GM10847 (cell line): ENCODE results near the gene TRPC4AP.

Source experiments
- POLR2A ChIP-seq: IDR thresholded peaks from 2 replicates; pipeline ENCODE4 v1.6.1; 2011; ENCODE audit not compliant: insufficient read length; ENCODE audit errors: extremely low read depth

TRPC4AP gene

GRCh38 chr20:35079472-35080347 is 12.9 kb downstream of the TRPC4AP start:
- no peak for TF ChIP-seq POLR2A

- TF ChIP-seq POLR2A = no peak
Measured at GRCh38 chr20:35077872-35078271, 14.7 kb downstream of the TRPC4AP start.

- TF ChIP-seq POLR2A = no peak
Measured at GRCh38 chr20:35077341-35077740, 15.3 kb downstream of the TRPC4AP start.

GRCh38 chr20:35066194-35066593 is 26.4 kb downstream of the TRPC4AP start:
- no peak for TF ChIP-seq POLR2A

DNA sequence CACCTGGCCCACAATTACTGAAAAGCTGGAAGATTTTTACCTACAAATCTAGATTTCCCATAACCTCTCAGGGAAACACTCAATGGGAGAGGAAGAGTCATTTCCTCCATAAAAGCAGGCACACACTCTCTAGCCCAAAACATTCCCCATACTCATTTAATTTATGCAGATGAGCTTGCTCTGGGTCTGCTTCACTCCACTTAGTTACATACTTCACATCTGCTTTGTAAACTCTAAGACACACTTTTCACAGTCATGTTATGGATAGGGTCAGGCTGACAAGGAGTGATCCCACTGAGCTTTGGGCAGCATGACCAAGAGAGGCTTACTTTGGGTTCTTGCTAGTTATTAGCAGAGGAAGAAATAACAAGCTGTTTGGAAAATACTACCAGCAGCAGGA is 27.4 kb downstream of the TRPC4AP start:
- no peak for TF ChIP-seq POLR2A

DNA sequence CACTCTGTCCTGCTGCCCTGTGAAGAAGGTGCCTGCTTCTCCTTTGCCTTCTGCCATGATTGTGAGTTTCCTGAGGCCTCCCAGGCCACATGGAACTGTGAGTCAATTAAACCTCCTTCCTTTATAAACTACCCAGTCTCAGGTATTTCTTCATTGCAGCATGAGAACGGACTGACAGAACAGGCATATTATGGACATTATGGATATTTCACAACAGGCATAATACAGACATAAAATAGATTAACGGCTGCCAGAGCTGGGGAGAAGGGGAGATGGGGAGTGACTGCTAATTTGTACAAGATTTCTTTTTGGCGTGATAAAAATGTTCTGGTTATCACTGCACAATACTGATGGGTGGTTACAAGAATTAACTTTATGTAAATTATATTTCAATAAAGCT is 29.4 kb downstream of the TRPC4AP start:
- no peak for TF ChIP-seq POLR2A

- no peak for TF ChIP-seq POLR2A
Measured at GRCh38 chr20:35062478-35062877, 30.1 kb downstream of the TRPC4AP start.

GRCh38 chr20:35060168-35060567 is 32.4 kb downstream of the TRPC4AP start:
- TF ChIP-seq POLR2A = no peak

DNA sequence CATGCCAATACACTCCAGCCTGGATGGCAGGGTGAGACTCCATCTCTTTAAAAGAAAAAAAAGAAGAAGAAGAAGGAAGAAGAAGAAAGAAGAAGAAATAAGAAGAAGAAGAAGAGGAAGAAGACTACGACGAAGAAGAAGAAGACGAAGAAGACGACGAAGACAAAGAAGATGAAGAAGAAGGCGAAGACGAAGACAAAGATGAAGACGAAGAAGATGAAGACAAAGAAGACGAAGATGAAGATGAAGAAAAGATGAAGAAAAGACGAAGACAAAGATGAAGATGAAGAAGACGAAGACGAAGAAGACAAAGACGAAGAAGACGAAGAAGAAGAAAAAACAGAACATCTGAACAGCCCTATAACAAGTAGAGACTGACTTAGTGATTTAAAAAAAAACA is 33.0 kb downstream of the TRPC4AP start:
- TF ChIP-seq POLR2A = no peak

GRCh38 chr20:35059110-35059509 is 33.5 kb downstream of the TRPC4AP start:
- no peak for TF ChIP-seq POLR2A

DNA sequence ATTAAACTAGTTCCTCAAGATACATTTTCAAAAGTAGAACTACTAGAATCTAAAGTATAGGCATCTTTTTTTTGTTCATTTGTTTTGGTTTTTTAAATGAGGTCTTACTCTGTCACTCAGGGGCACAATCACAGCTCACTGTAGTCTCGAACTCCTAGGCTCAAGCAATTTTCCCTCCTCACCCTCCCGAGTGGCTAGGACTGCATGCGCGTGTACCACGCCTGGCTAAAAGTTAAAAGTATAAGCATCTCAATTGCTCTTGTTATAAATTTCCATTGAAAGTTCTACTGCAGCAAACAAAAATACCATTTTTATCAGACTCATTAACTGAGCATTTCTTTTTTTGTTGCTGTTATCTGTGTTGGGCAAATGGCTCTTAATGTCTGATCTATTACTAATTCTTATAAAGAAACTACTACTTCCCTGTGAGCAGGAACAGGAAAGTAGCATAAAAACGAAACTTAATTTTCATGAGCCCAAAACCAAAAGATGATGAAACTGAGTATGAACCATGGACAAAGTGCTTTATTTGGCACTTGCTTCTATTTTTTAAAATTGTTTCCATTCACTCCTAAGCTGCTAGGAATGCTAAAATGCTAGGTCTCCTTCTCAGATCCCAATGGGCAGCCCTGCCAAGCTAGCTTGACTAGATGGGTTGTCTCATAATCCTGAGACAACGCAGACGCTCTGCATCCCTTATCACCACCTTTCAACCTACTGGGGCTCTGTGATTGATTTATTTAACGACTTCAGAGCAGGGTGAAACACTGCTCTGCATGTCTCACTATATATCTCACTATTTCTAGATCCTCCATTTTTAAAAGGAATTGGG is 36.9 kb downstream of the TRPC4AP start:
- no peak for TF ChIP-seq POLR2A

- no peak for TF ChIP-seq POLR2A
Measured at GRCh38 chr20:35054814-35055213, 37.8 kb downstream of the TRPC4AP start.

DNA sequence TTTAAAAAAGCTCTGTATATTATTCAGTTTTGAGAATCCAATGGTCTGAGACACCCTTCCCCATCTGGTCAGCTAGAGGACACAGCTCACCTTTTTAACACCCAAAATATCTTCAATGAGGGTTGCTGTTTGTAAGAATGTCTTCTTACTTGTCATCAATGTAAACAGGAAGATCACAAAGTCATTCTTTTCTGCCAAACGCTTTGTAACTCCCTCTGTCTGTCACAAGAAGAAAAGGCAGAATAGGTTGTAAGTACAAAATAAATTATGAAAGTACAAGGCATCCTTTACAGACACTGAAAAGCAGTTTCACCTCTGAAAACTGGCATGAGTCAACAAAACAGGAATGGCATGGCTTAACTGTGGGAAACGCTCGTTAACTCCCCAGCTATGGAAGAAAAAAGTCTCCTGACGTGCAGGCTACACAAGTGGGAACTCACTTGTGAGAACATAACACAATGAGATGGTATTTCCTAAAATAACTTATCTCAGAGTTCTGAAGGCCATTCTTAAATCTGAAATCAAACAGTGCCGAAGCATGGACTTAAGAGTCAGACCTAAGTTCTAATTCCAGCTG is 42.7 kb downstream of the TRPC4AP start:
- no peak for TF ChIP-seq POLR2A

DNA sequence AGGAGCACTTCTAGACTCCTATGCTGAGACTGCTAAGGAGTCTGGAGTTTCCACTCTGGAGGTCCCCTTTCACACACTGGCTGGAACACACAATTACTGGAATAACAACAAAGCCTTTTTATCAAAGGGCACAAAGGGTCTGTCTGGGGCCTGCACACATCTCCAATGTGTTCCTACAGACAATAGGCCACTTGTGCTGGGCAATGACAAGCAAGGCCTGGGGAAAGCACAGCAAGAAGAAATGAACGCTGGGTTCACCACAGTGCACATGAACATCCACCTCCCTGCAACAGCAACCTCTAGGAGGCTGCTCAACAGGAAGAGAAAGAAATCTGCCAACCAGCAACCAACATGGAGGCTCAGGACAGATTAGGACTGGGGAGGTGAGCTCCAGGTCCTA is 43.9 kb downstream of the TRPC4AP start:
- no peak for TF ChIP-seq POLR2A

DNA sequence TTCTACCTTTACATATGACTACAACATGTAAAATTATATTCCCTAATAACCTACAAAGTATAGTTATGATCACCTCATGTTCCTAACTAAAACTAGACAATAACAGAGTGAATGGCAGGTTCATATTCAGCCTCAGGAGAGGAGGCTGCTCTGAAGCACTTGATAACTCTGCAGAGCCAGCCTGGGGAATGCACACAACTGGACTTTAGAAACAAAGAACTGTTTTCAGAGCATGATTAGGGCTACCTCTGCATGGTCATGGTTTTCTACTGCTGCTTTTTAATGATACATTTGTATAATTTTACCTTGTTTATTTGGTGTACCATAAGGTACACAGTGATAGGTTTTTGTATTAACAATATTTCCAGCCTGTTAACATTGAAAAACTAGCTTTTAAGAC is 50.3 kb downstream of the TRPC4AP start:
- TF ChIP-seq POLR2A = no peak

DNA sequence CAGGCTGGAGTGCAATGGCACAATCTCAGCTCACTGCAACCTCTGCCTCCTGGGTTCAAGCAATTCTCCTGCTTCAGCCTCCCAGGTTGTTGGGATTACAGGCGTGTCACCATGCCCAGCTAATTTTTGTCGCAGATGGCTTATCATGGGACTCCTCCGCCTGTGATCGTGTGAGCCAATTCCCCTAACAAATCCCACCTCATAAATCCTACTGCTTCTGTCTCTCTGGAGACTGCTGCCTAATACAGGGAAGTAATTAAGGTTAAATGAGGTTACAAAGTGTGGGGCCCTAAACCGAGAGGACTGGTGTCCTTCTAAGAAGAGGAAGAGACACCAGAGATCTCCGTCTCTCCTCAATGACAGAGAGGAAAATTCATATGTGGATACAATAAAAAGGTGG is 52.0 kb downstream of the TRPC4AP start:
- no peak for TF ChIP-seq POLR2A
